ENCODE data around the gene MGAT5B. TPM values are rescaled to one million over a fixed set of nuclear protein-coding genes. Genes with fewer than 3 reads are reported as not detected.

MGAT5B gene
- 4.8 and 5.1 TPM in 2 replicates for total RNA-seq

DNA sequence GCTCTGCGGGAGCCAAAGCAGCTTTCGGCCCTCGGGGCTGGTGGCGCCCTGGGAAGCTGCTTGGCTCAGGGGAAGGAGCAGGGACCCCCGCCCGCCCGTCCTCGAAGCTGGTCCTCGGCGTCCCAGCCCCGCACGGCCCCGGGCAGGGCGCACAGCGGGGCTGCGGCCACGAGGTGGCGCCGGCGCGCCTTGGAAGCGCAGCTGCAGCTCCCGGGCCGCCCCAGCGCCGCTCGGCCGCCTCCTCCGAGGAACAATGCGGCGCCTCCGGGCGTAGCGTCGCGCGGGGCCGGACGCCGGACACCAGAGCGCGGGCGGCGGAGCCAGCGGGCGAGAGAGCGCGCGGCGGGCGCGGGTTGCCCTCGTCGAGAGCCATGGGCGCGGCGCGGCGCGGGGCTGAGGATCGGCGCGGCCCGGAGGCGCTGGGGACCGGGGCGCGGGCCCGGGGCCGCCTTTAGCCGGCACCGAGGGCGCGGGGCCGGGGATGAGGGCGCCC is at the start of gene MGAT5B:
Gene MGAT5B, plus strand, starts transcription at position 229 of the 493 bp plus-strand sequence. CDS start 626 bp downstream, outside the sequence.
- peak; percentile 26 for DNase-seq (ENCODE audit: low read depth)
- Histone ChIP-seq H3K36me3 (ENCODE audit: control insufficient read depth, insufficient read depth, low read length) (no peaks in the 10 kb centered on the region), H3K4me3 (ENCODE audit: low read depth, low read length) (peak within 1 kb of the TSS; percentile 43), H3K27me3 (ENCODE audit: control insufficient read depth, insufficient read depth, low read length) (peaks cover 18% of the 10 kb centered on the region)
- no peak for TF ChIP-seq CTCF (IDR thresholded peaks at IDR 0.05; ENCODE audit: insufficient read depth, low read length, poor library complexity, severe bottlenecking)

GRCh38 chr17:76820039-76820438 is 48.2 kb upstream of the MGAT5B start:
- no peak for DNase-seq (ENCODE audit: low read depth)
- H3K27me3 ChIP-seq (ENCODE audit: control insufficient read depth, insufficient read depth, low read length), result peaks cover 12% of the 10 kb centered on the region
- TF ChIP-seq CTCF (IDR thresholded peaks at IDR 0.05; ENCODE audit: insufficient read depth, low read length, poor library complexity, severe bottlenecking), result no peak

GRCh38 chr17:76820561-76820960 is 47.6 kb upstream of the MGAT5B start:
- DNase-seq (ENCODE audit: low read depth), result no peak

More at GRCh38 chr17:76820039-76820438, 48.2 kb upstream of the MGAT5B start:
- Histone ChIP-seq H3K36me3 (ENCODE audit: control insufficient read depth, insufficient read depth, low read length) (no peaks in the 10 kb centered on the region), H3K4me3 (ENCODE audit: low read depth, low read length) (no peak overlapping the region)

DNA sequence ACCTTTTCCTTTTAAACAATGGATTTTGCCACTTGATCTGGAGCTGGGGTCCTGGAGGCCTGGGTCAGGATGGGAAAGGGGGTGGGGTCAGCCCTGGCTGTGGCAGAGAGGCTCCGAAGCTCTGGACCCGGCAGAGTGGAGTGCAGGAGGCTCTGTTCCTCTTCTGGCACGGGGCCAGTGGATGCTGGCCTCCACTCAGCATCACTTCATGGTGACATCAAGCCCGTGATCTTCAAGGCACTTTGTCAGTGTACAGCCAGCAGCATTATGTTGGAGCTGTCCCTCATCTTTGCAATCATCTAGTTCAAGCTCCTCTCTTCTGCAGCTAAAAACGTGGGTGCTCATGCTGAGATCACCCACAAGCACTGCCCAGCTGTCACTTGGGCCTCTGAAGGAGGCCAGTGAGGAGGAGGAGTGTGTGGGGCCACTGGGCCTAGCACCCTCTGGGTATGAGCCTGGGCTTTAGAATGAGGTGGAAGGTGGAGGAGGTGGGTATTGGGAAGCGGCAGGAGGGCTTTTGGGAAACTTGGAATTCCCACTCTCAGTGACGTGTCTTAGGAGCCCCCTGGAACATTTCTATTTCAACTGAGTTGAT is 45.9 kb upstream of the MGAT5B start:
- Histone ChIP-seq H3K27me3 (ENCODE audit: control insufficient read depth, insufficient read depth, low read length) (peaks cover 24% of the 10 kb centered on the region), H3K4me3 (ENCODE audit: low read depth, low read length) (no peak overlapping the region), H3K36me3 (ENCODE audit: control insufficient read depth, insufficient read depth, low read length) (no peaks in the 10 kb centered on the region)
- DNase-seq (ENCODE audit: low read depth), result no peak
- TF ChIP-seq CTCF (IDR thresholded peaks at IDR 0.05; ENCODE audit: insufficient read depth, low read length, poor library complexity, severe bottlenecking), result no peak

More at GRCh38 chr17:76820561-76820960, 47.6 kb upstream of the MGAT5B start:
- no peak for TF ChIP-seq CTCF (IDR thresholded peaks at IDR 0.05; ENCODE audit: insufficient read depth, low read length, poor library complexity, severe bottlenecking)
- H3K27me3 ChIP-seq (ENCODE audit: control insufficient read depth, insufficient read depth, low read length), result peaks cover 12% of the 10 kb centered on the region
- H3K36me3 ChIP-seq (ENCODE audit: control insufficient read depth, insufficient read depth, low read length), result no peaks in the 10 kb centered on the region
- H3K4me3 ChIP-seq (ENCODE audit: low read depth, low read length), result no peak overlapping the region

- DNase-seq (ENCODE audit: low read depth), result peak; percentile 50
- H3K36me3 ChIP-seq (ENCODE audit: control insufficient read depth, insufficient read depth, low read length), result no peaks in the 10 kb centered on the region
- TF ChIP-seq CTCF (IDR thresholded peaks at IDR 0.05; ENCODE audit: insufficient read depth, low read length, poor library complexity, severe bottlenecking), result no peak
- no peak overlapping the region for H3K4me3 ChIP-seq (ENCODE audit: low read depth, low read length)
- H3K27me3 ChIP-seq (ENCODE audit: control insufficient read depth, insufficient read depth, low read length), result peaks cover 23% of the 10 kb centered on the region
These were observed 44.1 kb upstream of the MGAT5B start for GRCh38 chr17:76824093-76824492.

Measured in kidney epithelial cell (primary cell).